CD1c-positive myeloid dendritic cell (primary cell): ENCODE results near the gene GCN1.

Experiments
- DNase-seq: peaks from one replicate; pipeline ENCODE4 v3.0.0-alpha.2; 2016; ENCODE audit errors: extremely low spot score

The GCN1 gene

GRCh38 chr12:120229487-120230325 is 35.2 kb upstream of the GCN1 start:
- DNase-seq = no peak

GRCh38 chr12:120229071-120229486 is 34.6 kb upstream of the GCN1 start:
- DNase-seq = no peak

- peak; percentile 89 for DNase-seq
These were observed 34.0 kb upstream of the GCN1 start for GRCh38 chr12:120228291-120229070.

- DNase-seq = no peak
These were observed 33.5 kb upstream of the GCN1 start for GRCh38 chr12:120228041-120228290.

GRCh38 chr12:120227233-120228040 is 32.9 kb upstream of the GCN1 start:
- no peak for DNase-seq

- peak; percentile 67 for DNase-seq
These were observed 31.5 kb upstream of the GCN1 start for GRCh38 chr12:120225852-120226640.

GRCh38 chr12:120225200-120225558 is 30.7 kb upstream of the GCN1 start:
- DNase-seq = no peak

GRCh38 chr12:120224304-120225199 is 30.0 kb upstream of the GCN1 start:
- peak; percentile 65 for DNase-seq

DNA sequence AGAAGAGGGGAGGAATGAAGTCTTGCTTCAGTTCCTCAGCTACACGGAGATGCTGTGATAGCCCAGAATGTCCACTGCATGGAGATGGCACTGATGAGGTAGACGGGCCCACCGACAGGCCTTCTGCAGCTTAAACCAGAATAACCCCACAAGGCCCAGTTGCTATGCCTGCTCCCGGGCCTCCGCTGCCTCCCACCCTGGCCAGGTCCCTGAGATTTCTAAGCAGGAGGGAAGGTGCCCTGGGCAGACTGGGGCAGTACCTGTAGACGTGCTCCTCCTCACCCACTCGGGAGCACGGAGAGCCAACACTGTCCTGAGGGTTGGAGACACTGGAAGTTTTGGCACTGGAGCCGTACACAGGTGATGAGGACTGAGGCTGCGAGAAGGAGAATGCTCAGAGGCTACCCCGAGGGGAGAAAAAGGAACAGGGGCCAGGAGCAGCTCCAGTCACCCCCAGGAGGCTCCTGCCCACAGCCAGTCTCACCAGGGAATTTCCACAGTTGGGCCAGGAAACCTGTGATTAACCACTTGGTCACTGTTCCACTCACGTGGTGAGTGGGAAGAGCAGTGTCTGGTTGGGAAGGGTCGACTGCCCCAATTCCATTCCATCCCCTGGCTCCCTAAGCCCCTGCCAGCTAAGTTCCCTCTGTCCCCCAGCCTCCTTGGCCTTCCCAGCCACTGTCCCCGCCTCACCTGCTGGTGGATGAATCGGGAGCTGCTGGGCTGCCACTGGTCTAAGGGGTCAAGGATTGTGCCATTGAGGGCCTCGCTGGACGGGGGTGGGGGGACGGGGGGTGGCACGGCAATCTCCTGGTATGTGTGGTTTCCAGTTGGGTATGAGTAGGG is 29.2 kb upstream of the GCN1 start:
- DNase-seq = no peak

DNA sequence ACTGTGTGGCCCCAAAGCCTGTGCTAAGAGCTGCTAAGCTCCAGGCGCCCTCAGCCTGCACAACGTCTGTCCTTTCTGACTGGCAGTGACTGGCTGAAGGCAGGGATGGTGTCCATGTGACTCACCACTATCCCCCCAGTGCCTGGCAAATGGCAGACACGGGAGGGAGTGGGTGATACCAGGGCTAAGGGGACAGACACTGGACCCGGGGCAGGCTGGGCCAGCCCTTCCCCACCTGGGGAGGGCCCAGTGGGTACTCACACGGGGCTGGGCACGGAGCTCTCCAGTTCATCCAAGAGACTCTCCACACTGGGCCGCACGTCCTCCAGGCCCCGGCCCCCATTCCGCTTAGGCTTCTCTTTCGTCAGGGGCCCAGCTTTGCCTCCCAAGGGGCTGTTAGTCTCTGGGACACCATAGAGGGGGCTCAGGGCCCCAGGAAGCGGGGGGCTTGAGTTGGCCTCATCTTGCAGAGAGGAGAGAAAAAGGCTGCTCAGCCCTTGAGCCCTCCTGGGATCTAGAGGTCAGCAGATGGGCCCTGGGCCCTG is 27.8 kb upstream of the GCN1 start:
- no peak for DNase-seq

DNA sequence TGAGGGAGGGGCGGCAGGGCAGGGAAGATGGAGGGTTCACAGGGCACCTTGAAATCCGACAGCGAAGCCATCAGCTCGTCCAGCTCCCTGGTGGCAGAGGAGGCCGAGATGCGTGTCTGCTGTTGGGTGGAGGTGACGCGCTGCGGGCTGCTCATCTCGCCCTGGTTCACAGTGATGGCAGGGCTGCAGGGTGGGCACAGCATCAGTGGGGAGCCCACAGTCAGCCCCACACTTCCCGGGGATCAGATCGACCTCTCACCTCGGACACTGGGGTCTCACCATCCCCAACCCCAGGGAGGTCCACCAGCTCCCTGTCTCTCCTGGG is 27.0 kb upstream of the GCN1 start:
- DNase-seq = no peak

DNA sequence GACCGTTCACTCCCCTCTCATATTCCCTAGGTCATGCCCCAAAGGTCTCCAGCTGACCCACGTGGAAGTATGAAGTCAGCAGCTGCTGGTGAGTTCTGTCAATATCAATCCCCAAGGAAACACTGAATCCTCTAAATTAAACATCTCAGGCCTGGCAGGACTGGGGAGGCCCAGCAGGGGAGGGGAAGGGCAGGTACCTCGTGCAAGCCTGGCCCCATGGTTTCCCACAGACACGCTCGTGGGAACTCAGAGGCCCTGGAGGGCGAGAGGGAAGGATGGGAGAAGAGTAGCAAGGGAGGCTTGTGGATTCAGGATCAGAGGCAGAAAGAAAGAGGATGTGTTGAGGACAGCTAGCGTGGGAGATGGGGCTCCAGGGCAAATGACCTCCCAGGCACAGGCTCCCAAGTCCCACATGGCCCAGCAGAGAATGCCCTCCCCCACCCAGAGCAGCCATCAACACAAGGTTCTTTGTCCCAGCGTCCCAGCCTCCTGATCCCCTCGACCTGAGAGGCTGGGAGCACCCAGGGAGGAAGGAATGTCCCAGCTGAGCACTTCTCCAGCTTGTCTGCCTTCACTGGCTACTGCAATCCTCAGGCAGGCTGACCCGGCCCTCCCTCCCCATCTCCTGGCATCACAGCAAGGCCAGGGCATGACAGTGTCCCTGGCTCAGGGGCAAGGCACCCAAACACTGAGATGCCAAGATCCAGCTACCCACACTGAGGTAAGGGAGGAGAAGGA is 26.5 kb upstream of the GCN1 start:
- no peak for DNase-seq

GRCh38 chr12:120218680-120219606 is 24.4 kb upstream of the GCN1 start:
- no peak for DNase-seq

- DNase-seq = no peak
These were observed 22.5 kb upstream of the GCN1 start for GRCh38 chr12:120216742-120217605.

- no peak for DNase-seq
These were observed 21.5 kb upstream of the GCN1 start for GRCh38 chr12:120215766-120216735.

DNA sequence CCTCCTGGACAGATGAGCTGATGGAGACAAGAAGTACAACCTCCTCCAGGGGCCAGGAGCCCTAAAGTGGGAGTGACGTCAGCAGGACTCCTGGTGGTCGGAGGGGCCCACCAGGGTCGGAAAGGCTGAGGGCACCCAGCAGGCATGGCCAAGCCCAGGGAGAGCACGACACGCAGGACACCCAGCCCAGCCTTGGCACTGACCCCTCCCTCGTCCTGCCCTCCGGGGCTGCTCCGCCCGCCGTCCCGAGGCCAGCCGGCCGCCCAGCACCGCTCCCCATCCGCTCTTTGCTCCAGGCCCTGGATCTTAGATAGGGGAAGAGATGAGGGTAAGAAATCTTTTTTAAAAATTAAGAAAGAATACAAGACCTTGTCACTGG is 20.8 kb upstream of the GCN1 start:
- no peak for DNase-seq
